ENCODE results near the gene CDO1. TPM values are rescaled to one million over a fixed set of nuclear protein-coding genes. Genes with fewer than 3 reads are reported as not detected.

Gene CDO1
- total and polyA plus RNA-seq, 3 donors from 2014 or later: 31.6 to 45.0 (median 41.3) TPM

GRCh38 chr5:115766608-115767007 is 49.9 kb downstream of the CDO1 start:
- no peaks in the 10 kb centered on the region for H3K9me3 ChIP-seq
- no peak for TF ChIP-seq POLR2A (IDR thresholded peaks at IDR 0.05)
- TF ChIP-seq, protein P1, sequence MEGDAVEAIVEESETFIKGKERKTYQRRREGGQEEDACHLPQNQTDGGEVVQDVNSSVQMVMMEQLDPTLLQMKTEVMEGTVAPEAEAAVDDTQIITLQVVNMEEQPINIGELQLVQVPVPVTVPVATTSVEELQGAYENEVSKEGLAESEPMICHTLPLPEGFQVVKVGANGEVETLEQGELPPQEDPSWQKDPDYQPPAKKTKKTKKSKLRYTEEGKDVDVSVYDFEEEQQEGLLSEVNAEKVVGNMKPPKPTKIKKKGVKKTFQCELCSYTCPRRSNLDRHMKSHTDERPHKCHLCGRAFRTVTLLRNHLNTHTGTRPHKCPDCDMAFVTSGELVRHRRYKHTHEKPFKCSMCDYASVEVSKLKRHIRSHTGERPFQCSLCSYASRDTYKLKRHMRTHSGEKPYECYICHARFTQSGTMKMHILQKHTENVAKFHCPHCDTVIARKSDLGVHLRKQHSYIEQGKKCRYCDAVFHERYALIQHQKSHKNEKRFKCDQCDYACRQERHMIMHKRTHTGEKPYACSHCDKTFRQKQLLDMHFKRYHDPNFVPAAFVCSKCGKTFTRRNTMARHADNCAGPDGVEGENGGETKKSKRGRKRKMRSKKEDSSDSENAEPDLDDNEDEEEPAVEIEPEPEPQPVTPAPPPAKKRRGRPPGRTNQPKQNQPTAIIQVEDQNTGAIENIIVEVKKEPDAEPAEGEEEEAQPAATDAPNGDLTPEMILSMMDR (IDR thresholded peaks at IDR 0.05): no peak
- no peaks in the 10 kb centered on the region for H3K4me1 ChIP-seq
- intact Hi-C loops (cut with DNase I; ENCODE audit: low total_unique reads): no loop called here
- H3K27ac ChIP-seq: no peak overlapping the region
- DNase-seq: no peak
- no peaks in the 10 kb centered on the region for H3K36me3 ChIP-seq (ENCODE audit: low read depth, missing control alignments)
- no peaks in the 10 kb centered on the region for H3K27me3 ChIP-seq
- WGBS, 2 donors: 71 to 72% methylated on average over 1 of the region's 1 CpG
- H3K4me3 ChIP-seq: no peak overlapping the region

- 65 to 87% methylated on average over 5 of the region's 5 CpGs for WGBS, 2 donors
- DNase-seq: no peak
- TF ChIP-seq, protein P1 (IDR thresholded peaks at IDR 0.05): no peak
- TF ChIP-seq POLR2A (IDR thresholded peaks at IDR 0.05): no peak
- Histone ChIP-seq H3K27me3 (no peaks in the 10 kb centered on the region), H3K4me1 (no peaks in the 10 kb centered on the region), H3K27ac (no peak overlapping the region), H3K4me3 (no peak overlapping the region), H3K36me3 (ENCODE audit: low read depth, missing control alignments) (no peaks in the 10 kb centered on the region), H3K9me3 (no peaks in the 10 kb centered on the region)
- intact Hi-C loops (cut with DNase I; ENCODE audit: low total_unique reads): no loop called here
Observed at GRCh38 chr5:115758356-115758755, 58.1 kb downstream of the CDO1 start.

DNA sequence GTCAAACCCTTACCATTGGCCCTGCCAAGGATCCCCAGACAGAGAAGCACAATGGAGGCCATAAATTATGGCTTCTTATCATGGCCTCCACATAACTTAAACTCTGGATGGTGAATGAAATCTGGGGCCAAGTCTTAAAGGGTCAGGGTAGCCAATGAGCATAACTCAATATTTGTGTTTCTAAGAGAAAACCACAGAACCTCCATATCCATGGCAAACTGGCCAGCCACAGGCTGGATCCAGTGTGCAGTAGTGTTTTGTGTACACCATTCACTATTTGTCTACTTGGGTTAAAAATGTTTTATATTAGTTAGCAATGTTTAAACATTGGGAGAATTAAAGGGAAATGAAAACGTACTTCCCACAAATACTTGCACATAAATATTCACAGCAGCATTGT is 60.8 kb downstream of the CDO1 start:
- no peaks in the 10 kb centered on the region for H3K36me3 ChIP-seq (ENCODE audit: low read depth, missing control alignments)
- DNase-seq: no peak
- no peak overlapping the region for H3K27ac ChIP-seq
- no peaks in the 10 kb centered on the region for H3K9me3 ChIP-seq
- intact Hi-C loops (cut with DNase I; ENCODE audit: low total_unique reads): no loop called here
- H3K27me3 ChIP-seq: no peaks in the 10 kb centered on the region
- TF ChIP-seq, protein P1 (IDR thresholded peaks at IDR 0.05): no peak
- no peak for TF ChIP-seq POLR2A (IDR thresholded peaks at IDR 0.05)
- H3K4me1 ChIP-seq: no peaks in the 10 kb centered on the region
- 87 to 95% methylated on average over 1 of the region's 1 CpG for WGBS, 2 donors
- no peak overlapping the region for H3K4me3 ChIP-seq

Small RNA genes within 50 kb of the gene (small RNA-seq; reads per million reads assigned to genes)
- 0 to 0.09 reads per million in 2 donors for gene RNU2-49P

Other genes starting within 250 kb of the CDO1 start
- under 1 TPM in 1 of 2 donors, not detected in 1; 0.68 TPM for gene TICAM2, start 214.2 kb downstream of the CDO1 start, total RNA-seq
- 1.1 TPM for gene TICAM2, start 214.2 kb downstream of the CDO1 start, polyA plus RNA-seq (ENCODE audit: insufficient read depth, low read depth, low replicate concordance)
- 100 to 1,000 TPM in 1 of 2 donors, 10 to 100 TPM in 1; 89.3 to 119 TPM for gene TMED7, start 190.6 kb downstream of the CDO1 start, total RNA-seq
- gene TMED7, start 190.6 kb downstream of the CDO1 start, polyA plus RNA-seq (ENCODE audit: insufficient read depth, low read depth, low replicate concordance): 43.6 TPM
- 10 to 100 TPM; 49.7 to 65.8 TPM for gene ATG12, start 24.9 kb upstream of the CDO1 start, total RNA-seq
- 50.5 TPM for gene ATG12, start 24.9 kb upstream of the CDO1 start, polyA plus RNA-seq (ENCODE audit: insufficient read depth, low read depth, low replicate concordance)
- gene AP3S1, start 25.3 kb upstream of the CDO1 start, total RNA-seq: 100 to 1,000 TPM; 103 to 105 TPM
- gene AP3S1, start 25.3 kb upstream of the CDO1 start, polyA plus RNA-seq (ENCODE audit: insufficient read depth, low read depth, low replicate concordance): 136 TPM
- gene LVRN, start 145.8 kb upstream of the CDO1 start, total RNA-seq: 1 to 10 TPM in 1 of 2 donors, under 1 TPM in 1; 0.99 to 6.1 TPM
- gene LVRN, start 145.8 kb upstream of the CDO1 start, polyA plus RNA-seq (ENCODE audit: insufficient read depth, low read depth, low replicate concordance): 3.3 TPM
- gene ARL14EPL, start 215.8 kb upstream of the CDO1 start, total RNA-seq: not detected
- gene ARL14EPL, start 215.8 kb upstream of the CDO1 start, polyA plus RNA-seq (ENCODE audit: insufficient read depth, low read depth, low replicate concordance): 0.21 TPM

Data from testis (tissue), 3 donors.